H9 (cell line): ENCODE measurements around the gene ENDOU. TPM values are rescaled to one million over a fixed set of nuclear protein-coding genes. Genes with fewer than 3 reads are reported as not detected.

Experiments
- DNase-seq: peaks from one replicate; pipeline ENCODE4 v3.0.0-alpha.2; 2017
- H2AFZ ChIP-seq: one replicate; pipeline ENCODE4 v1.6.1; 2013; ENCODE audit warnings: mild to moderate bottlenecking, low read length, control low read depth, moderate library complexity
- H2AK5ac ChIP-seq: 2 replicates; pipeline ENCODE4 v1.6.1; 2013; ENCODE audit warnings: low read length, control low read depth, mixed read lengths; ENCODE audit not compliant: insufficient read length
- H2BK120ac ChIP-seq: one replicate; pipeline ENCODE4 v1.6.1; 2013; ENCODE audit warnings: low read depth, mild to moderate bottlenecking, low read length, control low read depth, inconsistent platforms; ENCODE audit not compliant: poor library complexity, severe bottlenecking
- H2BK12ac ChIP-seq: 2 replicates; pipeline ENCODE4 v1.6.1; 2013; ENCODE audit warnings: low read length, control low read depth, mixed read lengths, low read depth; ENCODE audit not compliant: insufficient read length
- H2BK15ac ChIP-seq: 2 replicates; pipeline ENCODE4 v1.6.1; 2013; ENCODE audit warnings: low read depth, low read length, control low read depth
- H2BK20ac ChIP-seq: one replicate; pipeline ENCODE4 v1.6.1; 2013; ENCODE audit warnings: low read depth, mild to moderate bottlenecking, low read length, control low read depth, inconsistent platforms; ENCODE audit not compliant: poor library complexity, severe bottlenecking
- H2BK5ac ChIP-seq: 2 replicates; pipeline ENCODE4 v1.6.1; 2013; ENCODE audit warnings: low read length, control low read depth, mixed read lengths; ENCODE audit not compliant: insufficient read length
- H3K14ac ChIP-seq: 2 replicates; pipeline ENCODE4 v1.6.1; 2013; ENCODE audit warnings: low read length, control low read depth; ENCODE audit not compliant: insufficient read depth
- H3K18ac ChIP-seq: 2 replicates; pipeline ENCODE4 v1.6.1; 2013; ENCODE audit warnings: low read depth, mild to moderate bottlenecking, mixed read lengths, low read length, control low read depth; ENCODE audit not compliant: insufficient read length
- H3K23ac ChIP-seq: 2 replicates; pipeline ENCODE4 v1.6.1; 2013; ENCODE audit warnings: low read length, control low read depth, mixed read lengths, low read depth; ENCODE audit not compliant: insufficient read length
- H3K23me2 ChIP-seq: 2 replicates; pipeline ENCODE4 v1.6.1; 2013; ENCODE audit warnings: low read depth, mild to moderate bottlenecking, mixed read lengths, low read length, control low read depth; ENCODE audit not compliant: insufficient read length, poor library complexity, severe bottlenecking
- H3K27ac ChIP-seq: 2 replicates; pipeline ENCODE4 v1.5.1; 2013; ENCODE audit warnings: low read length, control low read depth, mixed read lengths, low read depth; ENCODE audit not compliant: insufficient read length
- H3K27me3 ChIP-seq: 2 replicates; pipeline ENCODE4 v1.6.1; 2013; ENCODE audit warnings: low read length, control low read depth, inconsistent platforms; ENCODE audit not compliant: insufficient read depth
- H3K4ac ChIP-seq: 2 replicates; pipeline ENCODE4 v1.6.1; 2013; ENCODE audit warnings: low read depth, mild to moderate bottlenecking, control low read depth, inconsistent platforms, low read length, moderate library complexity
- H3K4me1 ChIP-seq: 2 replicates; pipeline ENCODE4 v1.6.1; 2013; ENCODE audit warnings: low read length, control low read depth, inconsistent platforms; ENCODE audit not compliant: insufficient read depth
- H3K4me2 ChIP-seq: 2 replicates; pipeline ENCODE4 v1.6.1; 2013; ENCODE audit warnings: low read length, control low read depth, mixed read lengths; ENCODE audit not compliant: insufficient read length, insufficient read depth
- H3K56ac ChIP-seq: 2 replicates; pipeline ENCODE4 v1.6.1; 2013; ENCODE audit warnings: low read depth, mild to moderate bottlenecking, mixed read lengths, low read length, control low read depth; ENCODE audit not compliant: insufficient read length
- H3K79me1 ChIP-seq: 2 replicates; pipeline ENCODE4 v1.6.1; 2013; ENCODE audit warnings: low read depth, mild to moderate bottlenecking, moderate library complexity, low read length, control low read depth, inconsistent platforms; ENCODE audit not compliant: insufficient read depth, poor library complexity, severe bottlenecking
- H3K79me2 ChIP-seq: 2 replicates; pipeline ENCODE4 v1.6.1; 2013; ENCODE audit warnings: low read length, control low read depth, inconsistent platforms; ENCODE audit not compliant: insufficient read depth
- H3K9ac ChIP-seq: 2 replicates; pipeline ENCODE4 v1.6.1; 2013; ENCODE audit warnings: low read length, control low read depth, mixed read lengths; ENCODE audit not compliant: insufficient read length; ENCODE audit errors: extremely low read depth
- H3K9me3 ChIP-seq: one replicate; pipeline ENCODE4 v1.6.1; 2013; ENCODE audit warnings: low read depth, low read length, inconsistent platforms; ENCODE audit not compliant: control insufficient read depth
- H3T11ph ChIP-seq: one replicate; pipeline ENCODE4 v1.6.1; 2013; ENCODE audit warnings: mild to moderate bottlenecking, low read length, control low read depth, inconsistent platforms
- H4K20me1 ChIP-seq: one replicate; pipeline ENCODE4 v1.6.1; 2013; ENCODE audit not compliant: control insufficient read depth, insufficient read length, insufficient read depth
- H4K5ac ChIP-seq: 2 replicates; pipeline ENCODE4 v1.6.1; 2013; ENCODE audit warnings: low read depth, mild to moderate bottlenecking, mixed read lengths, low read length, control low read depth; ENCODE audit not compliant: insufficient read length
- H4K8ac ChIP-seq: replicated peaks from 2 replicates; pipeline ENCODE4 v1.6.1; 2013; ENCODE audit warnings: low read length, control low read depth, mixed read lengths, low read depth; ENCODE audit not compliant: insufficient read length
- H4K91ac ChIP-seq: 2 replicates; pipeline ENCODE4 v1.6.1; 2013; ENCODE audit warnings: low read depth, mild to moderate bottlenecking, moderate library complexity, mixed read lengths, low read length, control low read depth; ENCODE audit not compliant: insufficient read length
- H3K27ac Mint-ChIP-seq, 3 experiments: 2 replicates in 2 of 3; 3 replicates in 1 of 3; pipeline ENCODE4 v1.8.0; 2020 to 2021; ENCODE audit warnings: mixed read lengths in 3 of 3, mild to moderate bottlenecking in 1 of 3, moderate library complexity in 1 of 3
- H3K27me3 Mint-ChIP-seq: 2 replicates; pipeline ENCODE4 v1.8.0; 2021; ENCODE audit warnings: low read depth, mild to moderate bottlenecking, moderate library complexity, mixed read lengths
- H3K36me3 Mint-ChIP-seq, 3 experiments: 2 replicates in 2 of 3; 3 replicates in 1 of 3; pipeline ENCODE4 v1.8.0; 2020 to 2021; ENCODE audit warnings: low read depth in 3 of 3, mixed read lengths in 3 of 3; ENCODE audit not compliant: insufficient read depth in 1 of 3
- H3K4me1 Mint-ChIP-seq, 2 experiments: 2 replicates each; pipeline ENCODE4 v1.8.0; 2020; ENCODE audit warnings: mixed read lengths in 2 of 2
- H3K4me3 Mint-ChIP-seq, 2 experiments: 2 replicates in 1 of 2; 3 replicates in 1 of 2; pipeline ENCODE4 v1.8.0; 2020 to 2021; ENCODE audit warnings: mild to moderate bottlenecking in 2 of 2, mixed read lengths in 2 of 2, moderate library complexity in 1 of 2
- H3K9me3 Mint-ChIP-seq, 2 experiments: 2 replicates in 1 of 2; 3 replicates in 1 of 2; pipeline ENCODE4 v1.8.0; 2020; ENCODE audit warnings: mild to moderate bottlenecking in 2 of 2, mixed read lengths in 2 of 2, moderate library complexity in 1 of 2
- CTCF ChIP-seq: fragments of 200-600 bp; sonication (generic); conservative IDR thresholded peaks from 3 replicates; pipeline ENCODE4 v1.8.0; 2021; ENCODE audit warnings: antibody characterized with exemption, mild to moderate bottlenecking
- WGBS: extraction: QIAGEN DNeasy Blood & Tissue Kit; methylation state at CpG from one replicate; pipeline ENCODE4 v1.1.7; 2013; ENCODE audit warnings: missing lambda C conversion rate, low lambda C conversion rate, mixed read lengths; ENCODE audit not compliant: insufficient read length; ENCODE audit errors: extremely low coverage; 5-methylcytosine and 5-hydroxymethylcytosine counted together
- total RNA-seq: library from RNA; stranded (reverse); gene quantifications from 2 replicates; pipeline ENCODE4 v1.2.1, GENCODE V29; 2021

Gene ENDOU
- total RNA-seq, 1 experiment from 2014 or later, result not detected

DNA sequence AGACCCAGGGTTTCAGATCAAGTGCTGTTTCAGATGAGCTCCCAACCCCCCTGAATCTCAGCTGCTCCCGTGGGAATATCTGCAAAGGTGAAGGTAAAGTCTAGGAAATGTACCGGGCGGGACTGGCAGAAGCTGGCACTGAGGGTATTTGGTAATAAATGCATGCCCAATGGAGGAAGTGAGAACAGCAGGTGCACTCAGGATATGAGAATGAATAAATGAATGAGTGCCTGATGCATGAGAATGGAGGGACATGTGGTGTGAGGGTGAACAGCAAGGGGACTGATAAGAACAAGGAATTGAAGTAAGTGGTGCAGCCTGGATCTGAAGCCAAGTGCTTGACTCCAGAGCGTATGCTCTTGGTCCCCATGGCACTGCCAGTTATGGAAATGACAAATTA is 21.8 kb upstream of the ENDOU start:
- Histone ChIP-seq H2BK15ac (no peak overlapping the region), H3K4me2 (no peak overlapping the region), H3K79me1 (no peaks in the 10 kb centered on the region), H4K8ac (no peak overlapping the region), H4K5ac (no peak overlapping the region), H3K56ac (no peak overlapping the region), H3K23me2 (no peaks in the 10 kb centered on the region), H2AK5ac (no peak overlapping the region), H3K18ac (no peak overlapping the region), H3K4ac (no peak overlapping the region), H3K23ac (no peak overlapping the region), H2BK5ac (no peak overlapping the region), H3K79me2 (no peaks in the 10 kb centered on the region), H4K20me1 (no peaks in the 10 kb centered on the region), H3K14ac (no peak overlapping the region), H3K9ac (no peak overlapping the region), H3K9me3 (no peaks in the 10 kb centered on the region), H2BK20ac (no peak overlapping the region), H3T11ph (no peak overlapping the region), H3K4me1 (peaks cover 4% of the 10 kb centered on the region; the same call in 1 of the 2 replicates), H2BK12ac (no peak overlapping the region), H3K27me3 (no peaks in the 10 kb centered on the region), H3K27ac (no peak overlapping the region), H4K91ac (no peak overlapping the region), H2AFZ (no peak overlapping the region), H2BK120ac (no peak overlapping the region)
- WGBS, result no CpG with 5 or more reads among the region's 4 CpGs
- Mint-ChIP-seq H3K9me3 (no peaks in the 10 kb centered on the region), H3K4me1 (peaks cover 23 to 27% of the 10 kb centered on the region in 2 experiments), H3K27ac (no peak overlapping the region), H3K27me3 (peaks cover 7% of the 10 kb centered on the region), H3K4me3 (no peak overlapping the region), H3K36me3 (peaks cover 0 to 10% (median 2%) of the 10 kb centered on the region in 3 experiments; a peak in 3 of 7 replicates)
- TF ChIP-seq CTCF, result no peak
- no peak for DNase-seq
